ENCODE measurements around the gene CYP3A7. TPM values are rescaled to one million over a fixed set of nuclear protein-coding genes. Genes with fewer than 3 reads are reported as not detected.

Gene CYP3A7
- total RNA-seq, 4 donors from 2014 or later, result not detected

GRCh38 chr7:99679400-99680191, 55.4 kb downstream of the CYP3A7 start, which contains the start of gene CYP3A5:
TSS of gene CYP3A5 (minus strand) at chr7:99679996. CDS start at chr7:99679896, 100 bp downstream.
- no peak for TF ChIP-seq CTCF (IDR thresholded peaks at IDR 0.05; ENCODE audit: low read depth)

GRCh38 chr7:99679032-99679399, 56.0 kb downstream of the CYP3A7 start:
- no peak for TF ChIP-seq CTCF (IDR thresholded peaks at IDR 0.05; ENCODE audit: low read depth)

- TF ChIP-seq CTCF (IDR thresholded peaks at IDR 0.05; ENCODE audit: low read depth), result no peak
Observed at GRCh38 chr7:99677648-99678045, 57.3 kb downstream of the CYP3A7 start.

- TF ChIP-seq CTCF (IDR thresholded peaks at IDR 0.05; ENCODE audit: low read depth), result no peak
Observed at GRCh38 chr7:99677013-99677647, 57.9 kb downstream of the CYP3A7 start.

- TF ChIP-seq CTCF (IDR thresholded peaks at IDR 0.05; ENCODE audit: low read depth), result no peak
Observed at GRCh38 chr7:99674995-99675742, 59.8 kb downstream of the CYP3A7 start.

- TF ChIP-seq CTCF (IDR thresholded peaks at IDR 0.05; ENCODE audit: low read depth), result no peak
Observed at GRCh38 chr7:99672573-99672972, 62.4 kb downstream of the CYP3A7 start.

GRCh38 chr7:99669782-99670181, 65.2 kb downstream of the CYP3A7 start:
- no peak for TF ChIP-seq CTCF (IDR thresholded peaks at IDR 0.05; ENCODE audit: low read depth)

Data from subcutaneous adipose tissue (tissue), 4 donors.